Measurements from ENCODE around the gene FARSA. TPM values are rescaled to one million over a fixed set of nuclear protein-coding genes. Genes with fewer than 3 reads are reported as not detected.
"Not testable (repeated sequence)": the region's sequence is repeated elsewhere in the genome, so short reads cannot be mapped to it uniquely, and the experiment has no call there.

Gene FARSA
- total and polyA plus RNA-seq, 12 donors: 33.5 to 102 (median 52.1) TPM

DNA sequence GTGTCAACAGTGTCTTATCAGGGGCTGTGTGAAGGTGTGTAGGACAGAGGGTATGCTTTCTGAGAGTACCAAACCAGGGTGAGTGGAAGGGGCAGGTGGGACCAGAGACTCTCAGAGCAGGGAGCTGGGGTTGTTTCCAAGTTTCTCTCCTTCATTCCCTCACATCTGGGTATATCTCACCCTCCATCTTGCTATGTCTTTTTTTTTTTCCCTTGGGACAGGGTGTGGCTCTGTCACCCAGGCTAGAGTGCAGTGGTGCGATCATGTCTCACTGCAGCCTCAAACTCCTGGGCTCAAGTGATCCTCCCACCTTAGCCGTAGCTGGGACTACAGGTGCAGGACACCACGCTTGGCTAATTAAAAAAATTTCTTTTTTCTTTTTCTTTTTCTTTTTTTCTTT, 46.5 kb upstream of the FARSA start:
- Histone ChIP-seq H3K36me3 (replicated peaks in 1 of 2) (no peaks in the 10 kb centered on the region), H3K4me3 (no peak overlapping the region), H3K4me1 (replicated peaks in 1 of 2) (no peaks in the 10 kb centered on the region), H3K27ac (no peak overlapping the region), H3K27me3 (no peaks in the 10 kb centered on the region), H3K9me3 (replicated peaks in 1 of 3) (no peaks in the 10 kb centered on the region)
- WGBS, 4 donors: 77 to 98% (median 90%) methylated on average over 3 of the region's 3 CpGs
- TF ChIP-seq, protein P1, sequence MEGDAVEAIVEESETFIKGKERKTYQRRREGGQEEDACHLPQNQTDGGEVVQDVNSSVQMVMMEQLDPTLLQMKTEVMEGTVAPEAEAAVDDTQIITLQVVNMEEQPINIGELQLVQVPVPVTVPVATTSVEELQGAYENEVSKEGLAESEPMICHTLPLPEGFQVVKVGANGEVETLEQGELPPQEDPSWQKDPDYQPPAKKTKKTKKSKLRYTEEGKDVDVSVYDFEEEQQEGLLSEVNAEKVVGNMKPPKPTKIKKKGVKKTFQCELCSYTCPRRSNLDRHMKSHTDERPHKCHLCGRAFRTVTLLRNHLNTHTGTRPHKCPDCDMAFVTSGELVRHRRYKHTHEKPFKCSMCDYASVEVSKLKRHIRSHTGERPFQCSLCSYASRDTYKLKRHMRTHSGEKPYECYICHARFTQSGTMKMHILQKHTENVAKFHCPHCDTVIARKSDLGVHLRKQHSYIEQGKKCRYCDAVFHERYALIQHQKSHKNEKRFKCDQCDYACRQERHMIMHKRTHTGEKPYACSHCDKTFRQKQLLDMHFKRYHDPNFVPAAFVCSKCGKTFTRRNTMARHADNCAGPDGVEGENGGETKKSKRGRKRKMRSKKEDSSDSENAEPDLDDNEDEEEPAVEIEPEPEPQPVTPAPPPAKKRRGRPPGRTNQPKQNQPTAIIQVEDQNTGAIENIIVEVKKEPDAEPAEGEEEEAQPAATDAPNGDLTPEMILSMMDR (IDR thresholded peaks at IDR 0.05): no peak
- intact Hi-C loops (cut with DNase I): loop anchor here (2.0 to 5.0 kb wide), 3 partner anchors 82 to 113 kb away; no protein-coding TSS in a partner anchor
- DNase-seq: no peak

GRCh38 chr19:12976109-12976508, 42.6 kb upstream of the FARSA start:
- intact Hi-C loops (cut with DNase I): not testable (repeated sequence)

GRCh38 chr19:12975221-12975741, 41.8 kb upstream of the FARSA start:
- no peaks in the 10 kb centered on the region for H3K27me3 ChIP-seq
- no peaks in the 10 kb centered on the region for H3K9me3 ChIP-seq (replicated peaks in 1 of 3)
- intact Hi-C loops (cut with DNase I): no loop called here
- H3K27ac ChIP-seq: no peak overlapping the region
- H3K36me3 ChIP-seq (replicated peaks in 1 of 2): no peaks in the 10 kb centered on the region
- no peak overlapping the region for H3K4me3 ChIP-seq
- 40 to 66% (median 61%) methylated on average over 1 to 17 of the region's 17 CpGs; no CpG with 5 or more reads in 1 of the 4 donors for WGBS, 4 donors
- H3K4me1 ChIP-seq (replicated peaks in 1 of 2): no peaks in the 10 kb centered on the region
- DNase-seq: no peak
- TF ChIP-seq, protein P1 (IDR thresholded peaks at IDR 0.05): no peak
- TF ChIP-seq POLR2A (IDR thresholded peaks at IDR 0.05): no peak

More at GRCh38 chr19:12976109-12976508, 42.6 kb upstream of the FARSA start:
- not testable (repeated sequence) for H3K4me3 ChIP-seq; DNase-seq; H3K4me1 ChIP-seq (replicated peaks in 1 of 2); H3K27ac ChIP-seq; H3K9me3 ChIP-seq (replicated peaks in 1 of 3); H3K27me3 ChIP-seq; H3K36me3 ChIP-seq (replicated peaks in 1 of 2)
- 69 to 82% (median 74%) methylated on average over 6 to 7 of the region's 7 CpGs for WGBS, 4 donors

GRCh38 chr19:12974301-12975220, 41.0 kb upstream of the FARSA start:
- Histone ChIP-seq H3K4me1 (replicated peaks in 1 of 2) (peaks cover 0 to 4% of the 10 kb centered on the region in 2 donors), H3K4me3 (no peak overlapping the region), H3K27ac (no peak overlapping the region), H3K9me3 (replicated peaks in 1 of 3) (no peaks in the 10 kb centered on the region), H3K36me3 (replicated peaks in 1 of 2) (no peaks in the 10 kb centered on the region), H3K27me3 (no peaks in the 10 kb centered on the region)
- intact Hi-C loops (cut with DNase I): no loop called here
- 42 to 74% (median 65%) methylated on average over 4 to 19 of the region's 19 CpGs for WGBS, 4 donors
- TF ChIP-seq, protein P1 (IDR thresholded peaks at IDR 0.05): no peak
- TF ChIP-seq POLR2A (IDR thresholded peaks at IDR 0.05): no peak
- DNase-seq: no peak
